ENCODE data around the gene CACNA1F.

CACNA1F gene

DNA sequence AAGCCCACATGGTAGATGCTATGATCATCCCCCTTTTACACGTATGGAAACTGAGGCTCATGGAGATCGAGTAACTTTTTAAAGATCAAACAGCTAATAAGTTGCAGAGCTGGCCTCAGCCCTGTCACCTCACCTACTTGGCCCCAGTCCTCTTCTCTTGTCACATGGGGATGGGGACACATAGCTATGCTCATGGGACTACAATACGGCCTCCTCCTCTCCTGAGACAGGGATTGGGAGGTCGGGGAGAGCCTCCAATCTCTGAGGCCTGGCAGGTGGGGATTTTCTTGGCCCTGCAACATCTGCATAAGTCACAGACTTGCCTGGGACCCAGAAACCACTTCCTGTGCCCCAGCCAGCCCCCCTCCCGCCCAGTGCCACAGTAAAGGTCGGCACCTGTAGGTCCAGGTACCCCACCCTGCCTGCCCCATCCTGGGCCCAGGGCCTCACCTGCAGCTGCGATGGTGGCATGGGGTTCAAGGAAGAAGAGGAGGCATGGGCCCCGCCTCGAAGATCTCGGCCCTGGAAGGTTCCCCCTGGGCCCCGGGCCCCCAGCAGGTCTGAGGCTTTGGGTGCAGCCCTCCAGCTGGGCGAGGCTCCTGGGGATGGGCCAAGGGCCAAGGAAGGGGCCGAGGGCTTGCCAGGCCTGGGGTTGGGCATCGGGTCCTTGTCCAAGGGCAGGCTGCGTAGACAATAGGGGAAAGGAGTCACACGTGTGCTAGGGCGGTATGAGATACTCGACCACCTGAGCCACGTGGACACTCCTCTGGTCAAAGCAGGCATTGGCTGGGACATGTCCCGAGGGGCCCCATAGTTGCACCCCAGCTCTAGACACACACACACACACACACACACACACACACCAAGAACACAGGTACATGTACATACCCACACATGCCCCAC, 25.0 kb upstream of the CACNA1F start:
- Histone ChIP-seq H3K4me3 (ENCODE audit: low read length in 2 of 2) (no peak overlapping the region), H3K27ac (ENCODE audit: low read length) (no peak overlapping the region), H3K4me1 (ENCODE audit: control insufficient read depth, insufficient read depth, low read length) (no peaks in the 10 kb centered on the region), H3K27me3 (ENCODE audit: control insufficient read depth in 1 of 2, insufficient read depth in 2 of 2, low read length in 2 of 2) (peaks cover 0 to 11% of the 10 kb centered on the region in 2 donors), H3K36me3 (ENCODE audit: control insufficient read depth in 2 of 2, insufficient read depth in 2 of 2, low read length in 2 of 2) (no peaks in the 10 kb centered on the region), H3K9me3 (ENCODE audit: control insufficient read depth in 2 of 2, low read length in 2 of 2) (no peaks in the 10 kb centered on the region), H3K9ac (ENCODE audit: low read length in 2 of 2) (no peak overlapping the region)

- Histone ChIP-seq H3K9ac (ENCODE audit: low read length in 2 of 2) (no peak overlapping the region), H3K36me3 (ENCODE audit: control insufficient read depth in 2 of 2, insufficient read depth in 2 of 2, low read length in 2 of 2) (no peaks in the 10 kb centered on the region)
These were observed 24.1 kb upstream of the CACNA1F start for GRCh38 chrX:49257074-49257790.

DNA sequence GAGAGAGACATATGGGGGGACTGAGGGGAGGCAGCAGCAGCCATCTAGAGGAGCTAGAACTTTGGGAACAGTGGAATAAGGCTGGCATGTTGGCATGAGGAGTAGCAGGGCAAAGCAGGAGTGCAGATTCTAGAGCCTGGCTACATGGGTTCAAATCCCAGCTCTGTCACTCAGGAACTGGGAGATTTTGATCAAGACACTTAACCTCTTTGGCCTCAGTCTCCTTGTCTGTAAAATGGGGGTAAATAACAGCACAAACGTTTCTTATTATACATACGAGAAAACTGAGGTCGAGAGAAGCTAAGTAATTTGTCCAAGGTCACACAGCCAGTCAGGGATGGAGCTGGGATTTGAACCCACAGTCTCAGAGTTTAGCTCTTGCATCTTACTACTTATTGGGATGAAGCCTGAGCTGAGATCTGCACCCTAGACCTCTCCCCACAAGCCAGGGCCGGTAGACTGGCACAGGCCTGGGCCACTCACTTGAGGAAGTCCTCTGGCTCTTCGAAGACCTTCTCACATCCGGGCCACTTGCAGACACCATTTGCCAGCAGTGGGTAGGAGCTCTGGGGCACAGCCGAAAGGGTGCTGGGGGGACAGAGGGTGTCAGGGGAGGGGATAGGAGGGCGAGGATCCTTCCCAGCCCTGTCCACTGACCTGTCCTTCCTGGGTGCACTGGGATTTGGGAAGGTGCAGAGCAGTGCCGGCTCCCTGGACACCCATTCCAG, 23.3 kb upstream of the CACNA1F start:
- Histone ChIP-seq H3K4me1 (ENCODE audit: control insufficient read depth, insufficient read depth, low read length) (no peaks in the 10 kb centered on the region), H3K27me3 (ENCODE audit: control insufficient read depth in 1 of 2, insufficient read depth in 2 of 2, low read length in 2 of 2) (peaks cover 0 to 12% of the 10 kb centered on the region in 2 donors), H3K27ac (ENCODE audit: low read length) (no peak overlapping the region), H3K9ac (ENCODE audit: low read length in 2 of 2) (no peak overlapping the region), H3K36me3 (ENCODE audit: control insufficient read depth in 2 of 2, insufficient read depth in 2 of 2, low read length in 2 of 2) (no peaks in the 10 kb centered on the region), H3K9me3 (ENCODE audit: control insufficient read depth in 2 of 2, low read length in 2 of 2) (no peaks in the 10 kb centered on the region), H3K4me3 (ENCODE audit: low read length in 2 of 2) (no peak overlapping the region)

More at GRCh38 chrX:49257074-49257790, 24.1 kb upstream of the CACNA1F start:
- no peak overlapping the region for H3K27ac ChIP-seq (ENCODE audit: low read length)
- H3K4me3 ChIP-seq (ENCODE audit: low read length in 2 of 2), result no peak overlapping the region
- H3K9me3 ChIP-seq (ENCODE audit: control insufficient read depth in 2 of 2, low read length in 2 of 2), result no peaks in the 10 kb centered on the region
- no peaks in the 10 kb centered on the region for H3K4me1 ChIP-seq (ENCODE audit: control insufficient read depth, insufficient read depth, low read length)
- peaks cover 0 to 13% of the 10 kb centered on the region in 2 donors for H3K27me3 ChIP-seq (ENCODE audit: control insufficient read depth in 1 of 2, insufficient read depth in 2 of 2, low read length in 2 of 2)

DNA sequence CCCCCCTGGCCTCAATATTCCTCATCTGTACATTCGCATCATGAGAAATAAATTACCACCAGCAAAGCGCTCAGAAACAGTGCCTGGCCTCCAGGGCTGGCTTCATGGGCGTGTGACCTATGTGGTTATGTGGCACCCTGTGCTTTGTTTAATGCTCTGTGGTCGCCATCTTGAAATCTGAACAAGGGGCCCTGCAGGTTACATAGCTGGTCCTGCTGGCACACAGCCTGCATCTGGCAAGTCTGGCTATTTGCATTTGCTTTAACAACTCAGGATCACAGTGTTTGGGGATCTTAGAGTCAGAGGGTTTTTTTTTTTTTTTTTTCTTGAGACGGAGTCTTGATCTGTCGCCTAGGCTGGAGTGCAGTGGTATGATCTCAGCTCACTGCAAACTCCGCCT, 21.5 kb upstream of the CACNA1F start:
- H3K27ac ChIP-seq (ENCODE audit: low read length), result no peak overlapping the region
- no peaks in the 10 kb centered on the region for H3K36me3 ChIP-seq (ENCODE audit: control insufficient read depth in 2 of 2, insufficient read depth in 2 of 2, low read length in 2 of 2)
- no peaks in the 10 kb centered on the region for H3K9me3 ChIP-seq (ENCODE audit: control insufficient read depth in 2 of 2, low read length in 2 of 2)
- no peak overlapping the region for H3K9ac ChIP-seq (ENCODE audit: low read length in 2 of 2)
- H3K4me1 ChIP-seq (ENCODE audit: control insufficient read depth, insufficient read depth, low read length), result no peaks in the 10 kb centered on the region
- peaks cover 0 to 8% of the 10 kb centered on the region in 2 donors for H3K27me3 ChIP-seq (ENCODE audit: control insufficient read depth in 1 of 2, insufficient read depth in 2 of 2, low read length in 2 of 2)
- H3K4me3 ChIP-seq (ENCODE audit: low read length in 2 of 2), result no peak overlapping the region

- no peaks in the 10 kb centered on the region for H3K4me1 ChIP-seq (ENCODE audit: control insufficient read depth, insufficient read depth, low read length)
- peaks cover 0 to 2% of the 10 kb centered on the region in 2 donors for H3K36me3 ChIP-seq (ENCODE audit: control insufficient read depth in 2 of 2, insufficient read depth in 2 of 2, low read length in 2 of 2)
- H3K9ac ChIP-seq (ENCODE audit: low read length in 2 of 2), result no peak overlapping the region
- peaks cover 0 to 5% of the 10 kb centered on the region in 2 donors for H3K27me3 ChIP-seq (ENCODE audit: control insufficient read depth in 1 of 2, insufficient read depth in 2 of 2, low read length in 2 of 2)
- H3K27ac ChIP-seq (ENCODE audit: low read length), result no peak overlapping the region
- no peak overlapping the region for H3K4me3 ChIP-seq (ENCODE audit: low read length in 2 of 2)
- no peaks in the 10 kb centered on the region for H3K9me3 ChIP-seq (ENCODE audit: control insufficient read depth in 2 of 2, low read length in 2 of 2)
These were observed 18.2 kb upstream of the CACNA1F start for GRCh38 chrX:49251325-49251724.

- Histone ChIP-seq H3K4me1 (ENCODE audit: control insufficient read depth, insufficient read depth, low read length) (no peaks in the 10 kb centered on the region), H3K27me3 (ENCODE audit: control insufficient read depth in 1 of 2, insufficient read depth in 2 of 2, low read length in 2 of 2) (peaks cover 0 to 5% of the 10 kb centered on the region in 2 donors), H3K36me3 (ENCODE audit: control insufficient read depth in 2 of 2, insufficient read depth in 2 of 2, low read length in 2 of 2) (peaks cover 0 to 4% of the 10 kb centered on the region in 2 donors), H3K9me3 (ENCODE audit: control insufficient read depth in 2 of 2, low read length in 2 of 2) (no peaks in the 10 kb centered on the region), H3K4me3 (ENCODE audit: low read length in 2 of 2) (no peak overlapping the region), H3K27ac (ENCODE audit: low read length) (no peak overlapping the region), H3K9ac (ENCODE audit: low read length in 2 of 2) (no peak overlapping the region)
These were observed 17.4 kb upstream of the CACNA1F start for GRCh38 chrX:49250578-49250977.

DNA sequence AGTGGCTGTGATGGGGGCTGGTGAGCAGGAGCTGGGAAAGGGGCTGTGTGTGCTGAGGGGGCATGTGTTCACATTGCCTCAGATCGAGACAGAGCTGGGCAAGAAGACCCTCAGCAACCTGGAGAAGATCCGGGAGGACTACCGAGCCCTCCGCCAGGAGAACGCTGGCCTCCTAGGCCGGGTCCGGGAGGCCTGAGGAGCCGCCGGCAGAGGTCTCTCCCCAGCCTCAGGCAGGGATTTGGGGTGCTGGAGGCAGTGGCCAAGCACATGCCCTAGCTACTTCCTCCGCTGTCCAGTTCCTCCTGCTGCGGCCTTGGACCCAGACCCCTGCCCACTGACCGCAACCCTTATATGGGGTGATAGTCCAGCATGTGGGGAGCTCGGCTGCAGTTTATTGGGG, 16.9 kb upstream of the CACNA1F start:
- H3K27me3 ChIP-seq (ENCODE audit: control insufficient read depth in 1 of 2, insufficient read depth in 2 of 2, low read length in 2 of 2), result peaks cover 0 to 5% of the 10 kb centered on the region in 2 donors
- H3K36me3 ChIP-seq (ENCODE audit: control insufficient read depth in 2 of 2, insufficient read depth in 2 of 2, low read length in 2 of 2), result peaks cover 0 to 4% of the 10 kb centered on the region in 2 donors
- no peak overlapping the region for H3K4me3 ChIP-seq (ENCODE audit: low read length in 2 of 2)
- H3K4me1 ChIP-seq (ENCODE audit: control insufficient read depth, insufficient read depth, low read length), result no peaks in the 10 kb centered on the region
- no peak overlapping the region for H3K27ac ChIP-seq (ENCODE audit: low read length)
- H3K9me3 ChIP-seq (ENCODE audit: control insufficient read depth in 2 of 2, low read length in 2 of 2), result no peaks in the 10 kb centered on the region
- no peak overlapping the region for H3K9ac ChIP-seq (ENCODE audit: low read length in 2 of 2)

- Histone ChIP-seq H3K9me3 (ENCODE audit: control insufficient read depth in 2 of 2, low read length in 2 of 2) (no peaks in the 10 kb centered on the region), H3K36me3 (ENCODE audit: control insufficient read depth in 2 of 2, insufficient read depth in 2 of 2, low read length in 2 of 2) (peaks cover 0 to 7% of the 10 kb centered on the region in 2 donors), H3K9ac (ENCODE audit: low read length in 2 of 2) (no peak overlapping the region)
These were observed 16.5 kb upstream of the CACNA1F start for GRCh38 chrX:49249616-49250015.

GRCh38 chrX:49249071-49249470, 15.9 kb upstream of the CACNA1F start:
- peaks cover 0 to 7% of the 10 kb centered on the region in 2 donors for H3K36me3 ChIP-seq (ENCODE audit: control insufficient read depth in 2 of 2, insufficient read depth in 2 of 2, low read length in 2 of 2)
- no peaks in the 10 kb centered on the region for H3K9me3 ChIP-seq (ENCODE audit: control insufficient read depth in 2 of 2, low read length in 2 of 2)
- no peak overlapping the region for H3K4me3 ChIP-seq (ENCODE audit: low read length in 2 of 2)
- no peaks in the 10 kb centered on the region for H3K4me1 ChIP-seq (ENCODE audit: control insufficient read depth, insufficient read depth, low read length)
- H3K27ac ChIP-seq (ENCODE audit: low read length), result no peak overlapping the region
- H3K27me3 ChIP-seq (ENCODE audit: control insufficient read depth in 1 of 2, insufficient read depth in 2 of 2, low read length in 2 of 2), result peaks cover 0 to 5% of the 10 kb centered on the region in 2 donors
- H3K9ac ChIP-seq (ENCODE audit: low read length in 2 of 2), result no peak overlapping the region

More at GRCh38 chrX:49249616-49250015, 16.5 kb upstream of the CACNA1F start:
- Histone ChIP-seq H3K27ac (ENCODE audit: low read length) (no peak overlapping the region), H3K4me3 (ENCODE audit: low read length in 2 of 2) (no peak overlapping the region), H3K4me1 (ENCODE audit: control insufficient read depth, insufficient read depth, low read length) (no peaks in the 10 kb centered on the region), H3K27me3 (ENCODE audit: control insufficient read depth in 1 of 2, insufficient read depth in 2 of 2, low read length in 2 of 2) (peaks cover 0 to 5% of the 10 kb centered on the region in 2 donors)

Measured in stomach smooth muscle (tissue), 2 donors.